GM23338 (cell line): ENCODE results near the gene MS4A15.

Experiments
- EZH2 ChIP-seq: fragments of 200-600 bp; sonication (generic); IDR thresholded peaks from one replicate; pipeline ENCODE4 v1.8.0; 2017; ENCODE audit warnings: antibody characterized with exemption, mild to moderate bottlenecking, low read depth; ENCODE audit not compliant: unreplicated experiment
- EZH2phosphoT487 ChIP-seq: fragments of 200-600 bp; sonication (generic); IDR thresholded peaks from one replicate; pipeline ENCODE4 v1.8.1; 2018; ENCODE audit warnings: antibody characterized with exemption; ENCODE audit not compliant: unreplicated experiment
- JUNB ChIP-seq: IDR thresholded peaks from one replicate; pipeline ENCODE4 v1.6.1; 2016; ENCODE audit warnings: antibody characterized with exemption; ENCODE audit not compliant: unreplicated experiment
- POLR2AphosphoS5 ChIP-seq: IDR thresholded peaks from 2 replicates; pipeline ENCODE4 v1.6.1; 2016; ENCODE audit warnings: antibody characterized with exemption, low read depth
- REST ChIP-seq: IDR thresholded peaks from one replicate; pipeline ENCODE4 v1.6.1; 2018; ENCODE audit warnings: antibody characterized with exemption; ENCODE audit not compliant: unreplicated experiment
- TF ChIP-seq, protein P1 (sequence below), 2 experiments: fragments of 200-600 bp in 1 of 2; sonication (generic) in 1 of 2; conservative IDR thresholded peaks; 2 replicates each; pipeline versions ENCODE4 v1.5.1 to v1.6.1; 2016 to 2017; ENCODE audit warnings: antibody characterized with exemption in 2 of 2, low read depth in 2 of 2, mild to moderate bottlenecking in 2 of 2, moderate library complexity in 1 of 2

GRCh38 chr11:60775420-60775961 is 18.8 kb downstream of the MS4A15 start:
- TF ChIP-seq, protein P1, sequence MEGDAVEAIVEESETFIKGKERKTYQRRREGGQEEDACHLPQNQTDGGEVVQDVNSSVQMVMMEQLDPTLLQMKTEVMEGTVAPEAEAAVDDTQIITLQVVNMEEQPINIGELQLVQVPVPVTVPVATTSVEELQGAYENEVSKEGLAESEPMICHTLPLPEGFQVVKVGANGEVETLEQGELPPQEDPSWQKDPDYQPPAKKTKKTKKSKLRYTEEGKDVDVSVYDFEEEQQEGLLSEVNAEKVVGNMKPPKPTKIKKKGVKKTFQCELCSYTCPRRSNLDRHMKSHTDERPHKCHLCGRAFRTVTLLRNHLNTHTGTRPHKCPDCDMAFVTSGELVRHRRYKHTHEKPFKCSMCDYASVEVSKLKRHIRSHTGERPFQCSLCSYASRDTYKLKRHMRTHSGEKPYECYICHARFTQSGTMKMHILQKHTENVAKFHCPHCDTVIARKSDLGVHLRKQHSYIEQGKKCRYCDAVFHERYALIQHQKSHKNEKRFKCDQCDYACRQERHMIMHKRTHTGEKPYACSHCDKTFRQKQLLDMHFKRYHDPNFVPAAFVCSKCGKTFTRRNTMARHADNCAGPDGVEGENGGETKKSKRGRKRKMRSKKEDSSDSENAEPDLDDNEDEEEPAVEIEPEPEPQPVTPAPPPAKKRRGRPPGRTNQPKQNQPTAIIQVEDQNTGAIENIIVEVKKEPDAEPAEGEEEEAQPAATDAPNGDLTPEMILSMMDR (conservative IDR thresholded peaks at IDR 0.05; ENCODE audit: low read depth in 2 of 2) = peak; percentile 84 to 86
- TF ChIP-seq JUNB (no peak), POLR2AphosphoS5 (no peak), EZH2 (no peak), REST (no peak), EZH2phosphoT487 (no peak)
